ENCODE results near the gene SPTBN1.
"Not testable (repeated sequence)": the region's sequence is repeated elsewhere in the genome, so short reads cannot be mapped to it uniquely, and the experiment has no call there.

Gene SPTBN1

DNA sequence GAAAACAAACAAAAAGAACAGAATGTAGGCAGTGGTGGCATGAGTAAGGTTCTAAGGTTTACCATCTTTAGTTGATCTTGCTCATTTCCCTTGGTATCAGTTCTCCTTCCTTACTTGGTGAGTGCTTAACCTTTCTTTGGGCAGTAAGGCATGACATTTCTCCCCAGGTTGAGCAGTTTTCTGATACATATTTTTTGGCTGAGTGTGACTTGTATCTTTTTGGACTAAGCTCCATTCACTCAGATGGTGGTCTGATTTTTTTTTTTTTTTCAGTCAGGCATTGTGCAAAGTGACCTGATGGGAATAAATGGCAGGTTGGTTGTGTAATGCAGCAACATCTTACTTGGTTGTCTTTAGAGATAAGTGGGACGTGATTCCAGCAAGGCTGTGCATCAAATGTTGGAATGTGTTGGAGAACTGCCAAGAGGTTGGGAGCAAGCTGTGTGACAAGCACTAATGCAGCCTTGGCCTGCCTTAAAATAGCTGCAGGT, 15.1 kb downstream of the SPTBN1 start:
- DNase-seq (ENCODE audit: low read depth): no peak

DNA sequence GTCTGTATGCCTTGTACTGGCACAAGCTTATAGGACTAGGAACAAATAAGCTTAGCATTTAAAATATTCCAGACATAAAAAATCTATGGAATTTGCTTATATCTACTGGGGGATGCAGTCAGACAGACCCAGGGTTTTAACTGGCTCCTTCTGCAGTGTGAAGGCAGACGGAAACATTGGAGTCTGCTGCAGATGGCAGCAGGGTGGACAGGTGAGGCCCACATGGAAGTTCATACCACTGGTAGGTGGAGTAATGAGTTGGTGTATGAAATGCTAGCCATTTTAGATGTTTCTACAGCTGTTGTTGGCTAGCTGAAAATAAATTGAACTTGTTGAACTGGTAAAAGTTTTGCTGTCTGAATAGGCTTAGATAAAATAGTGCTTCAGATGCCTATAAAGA, 17.7 kb downstream of the SPTBN1 start:
- DNase-seq (ENCODE audit: low read depth): no peak

DNA sequence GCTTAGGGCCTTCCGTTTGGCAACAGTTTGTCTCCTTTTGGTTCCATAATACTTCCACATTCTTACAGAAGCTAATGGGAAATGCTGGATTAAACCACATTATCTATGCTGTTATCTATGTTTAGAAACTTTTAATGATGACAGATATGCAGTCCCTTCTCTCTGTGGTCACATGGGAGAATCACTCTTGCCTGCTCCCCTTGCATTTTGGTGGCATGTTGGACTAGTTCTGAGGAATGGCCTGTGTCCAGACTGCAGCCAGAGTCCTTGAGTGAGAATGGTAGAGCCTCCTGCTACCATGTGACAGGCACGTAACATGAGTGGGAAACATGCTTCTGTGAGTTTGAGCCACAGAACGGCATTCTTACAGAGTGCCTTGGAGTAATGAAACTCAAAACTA, 19.2 kb downstream of the SPTBN1 start:
- no peak for DNase-seq (ENCODE audit: low read depth)

DNA sequence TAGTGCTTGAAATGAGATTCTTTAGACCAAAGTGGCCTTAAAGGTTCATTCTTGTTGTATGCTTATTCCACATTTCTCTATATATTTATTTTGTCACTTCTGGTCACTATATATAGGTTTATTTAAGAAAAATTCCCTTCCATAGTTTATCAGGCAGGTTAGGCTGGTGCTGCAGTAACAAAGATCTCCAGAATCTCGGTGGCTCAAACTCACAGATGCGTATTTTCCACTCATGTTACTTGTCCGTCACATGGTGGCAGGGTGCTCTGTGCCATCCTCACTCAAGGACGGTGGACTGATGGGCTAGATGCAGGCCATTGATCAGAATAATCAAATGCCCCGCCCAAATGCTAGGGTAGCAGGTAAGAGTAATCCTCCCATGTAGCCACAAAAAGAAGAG, 19.8 kb downstream of the SPTBN1 start:
- DNase-seq (ENCODE audit: low read depth): no peak

DNA sequence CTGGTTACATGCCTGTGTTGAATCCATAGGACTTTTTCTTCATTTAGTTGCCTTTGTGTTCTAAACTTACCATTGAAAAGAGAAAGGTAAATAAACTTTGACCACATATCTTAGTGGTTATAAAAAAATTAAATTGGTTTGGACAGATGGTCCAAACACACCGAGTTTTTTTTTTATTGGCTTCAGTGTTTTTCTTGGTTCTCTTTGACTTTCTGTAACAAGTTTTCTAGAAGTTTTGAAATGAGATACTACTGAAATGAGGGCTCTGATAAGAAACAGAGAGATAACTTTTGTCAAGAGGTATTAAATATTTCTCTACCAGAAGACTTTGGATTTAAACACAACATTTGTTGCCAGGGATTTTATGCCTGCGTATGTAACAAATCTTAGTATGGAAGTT, 20.7 kb downstream of the SPTBN1 start:
- no peak for DNase-seq (ENCODE audit: low read depth)

DNA sequence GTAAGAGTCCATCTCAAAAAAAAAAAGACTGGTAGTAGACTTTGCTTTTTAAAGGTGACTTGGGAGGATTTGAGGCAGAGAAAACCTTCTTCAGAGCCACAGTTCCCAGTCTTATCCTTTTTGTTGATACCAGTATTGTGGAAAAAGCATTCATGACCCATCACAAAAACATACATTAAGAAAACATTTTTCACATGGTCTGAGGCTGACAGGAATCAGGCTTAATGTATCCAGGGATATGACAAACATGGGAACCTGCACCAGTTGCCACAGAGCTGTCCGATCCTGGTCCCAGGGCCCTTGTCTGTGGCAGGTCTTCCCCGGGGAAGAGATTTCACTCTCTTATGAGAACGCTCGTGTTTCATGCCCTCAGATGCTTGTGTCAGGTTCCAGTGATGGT, 21.8 kb downstream of the SPTBN1 start:
- DNase-seq (ENCODE audit: low read depth): no peak

DNA sequence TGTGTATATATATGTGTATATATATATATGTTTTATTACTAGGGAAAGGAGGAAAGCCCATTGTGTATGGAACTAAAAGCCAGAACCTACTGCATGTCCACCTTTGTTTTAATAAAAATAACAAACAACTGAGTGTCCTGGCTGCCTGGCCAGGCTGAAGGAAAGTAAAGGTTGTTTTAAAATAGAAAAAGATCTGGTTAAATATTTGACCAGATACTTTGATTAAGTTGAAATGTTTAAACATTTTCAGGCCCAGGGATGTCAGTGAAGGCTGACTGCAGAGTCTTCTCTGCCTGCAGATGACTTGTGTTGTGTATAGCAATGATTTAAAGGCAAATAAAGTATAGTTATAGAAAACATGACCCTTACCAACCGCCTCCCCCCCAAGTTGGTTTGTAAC, 22.8 kb downstream of the SPTBN1 start:
- DNase-seq (ENCODE audit: low read depth): no peak

DNA sequence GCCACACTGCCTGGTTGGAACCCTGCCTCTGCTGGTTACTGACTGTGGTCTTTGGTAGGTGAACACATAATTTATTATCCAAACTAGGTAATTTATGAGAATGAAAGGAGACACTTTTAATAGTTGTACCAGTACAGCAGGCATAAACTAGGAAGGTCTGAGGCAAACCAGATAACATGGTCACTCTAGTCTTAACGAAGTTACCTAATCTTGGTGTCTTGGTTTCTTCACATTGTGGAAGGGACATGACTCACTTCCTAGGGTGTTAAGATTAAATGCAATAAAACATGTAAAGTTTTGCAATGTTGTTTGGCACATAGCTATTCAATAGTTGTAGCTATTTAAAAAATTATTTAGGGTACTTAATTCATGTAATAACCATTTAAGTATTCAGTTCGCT, 23.3 kb downstream of the SPTBN1 start:
- no peak for DNase-seq (ENCODE audit: low read depth)

DNA sequence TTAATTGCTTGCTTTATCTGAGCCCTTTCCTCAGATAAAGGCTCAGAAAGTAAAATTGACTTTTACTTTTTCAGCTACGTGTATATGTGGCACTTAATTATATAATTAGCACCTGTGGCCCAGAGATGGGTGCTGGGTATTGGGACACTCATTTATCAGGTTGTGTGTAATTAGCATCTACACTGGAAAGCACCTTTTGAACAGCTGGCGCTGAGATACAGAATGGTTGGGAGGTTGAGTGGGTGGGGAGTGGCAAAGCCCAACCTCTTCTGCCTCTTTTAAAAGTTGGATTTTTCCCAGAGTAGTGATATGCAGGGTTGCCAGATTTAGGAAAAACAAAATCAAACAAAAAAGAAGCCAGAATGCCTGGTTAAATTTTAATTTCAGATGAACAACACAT, 23.9 kb downstream of the SPTBN1 start:
- DNase-seq (ENCODE audit: low read depth): no peak

DNA sequence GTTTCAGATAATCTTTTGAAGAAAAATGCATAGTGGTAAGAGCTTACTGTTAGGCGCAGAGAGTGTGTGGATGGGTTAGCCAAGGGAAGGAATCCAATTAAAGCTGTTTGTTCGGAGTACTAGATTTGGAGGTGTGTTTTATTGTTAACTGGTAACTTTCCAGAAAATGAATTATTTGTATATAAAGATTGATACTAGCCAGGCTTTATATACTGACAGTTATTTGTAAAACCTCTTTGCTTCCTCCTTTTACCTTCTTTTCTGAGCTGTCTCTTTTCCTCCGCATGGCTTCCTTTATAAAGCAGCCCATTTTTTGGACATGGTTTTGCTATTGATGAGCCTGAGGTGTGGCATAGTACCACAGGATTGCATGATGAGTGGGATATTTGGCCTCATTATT, 25.6 kb downstream of the SPTBN1 start:
- no peak for DNase-seq (ENCODE audit: low read depth)

DNA sequence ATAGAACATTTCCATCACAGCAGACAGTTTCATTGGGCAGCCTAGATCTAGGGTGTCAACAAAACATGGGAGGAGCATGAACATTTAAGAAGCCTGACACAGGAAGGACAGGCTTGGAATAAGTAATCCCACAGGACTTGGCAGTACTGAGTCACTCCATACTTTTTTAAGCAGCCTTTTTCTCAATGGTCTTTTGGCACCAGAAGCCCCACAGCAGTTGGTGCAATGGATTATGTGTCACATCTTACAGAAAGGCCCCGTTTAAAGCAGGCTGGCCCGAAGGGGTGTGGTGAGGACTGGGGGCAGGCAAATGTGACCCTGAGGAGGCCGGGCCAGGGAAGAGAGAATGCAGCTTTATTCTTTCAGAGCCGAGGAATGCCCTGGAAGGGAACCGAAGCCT, 26.6 kb downstream of the SPTBN1 start:
- DNase-seq (ENCODE audit: low read depth): no peak

DNA sequence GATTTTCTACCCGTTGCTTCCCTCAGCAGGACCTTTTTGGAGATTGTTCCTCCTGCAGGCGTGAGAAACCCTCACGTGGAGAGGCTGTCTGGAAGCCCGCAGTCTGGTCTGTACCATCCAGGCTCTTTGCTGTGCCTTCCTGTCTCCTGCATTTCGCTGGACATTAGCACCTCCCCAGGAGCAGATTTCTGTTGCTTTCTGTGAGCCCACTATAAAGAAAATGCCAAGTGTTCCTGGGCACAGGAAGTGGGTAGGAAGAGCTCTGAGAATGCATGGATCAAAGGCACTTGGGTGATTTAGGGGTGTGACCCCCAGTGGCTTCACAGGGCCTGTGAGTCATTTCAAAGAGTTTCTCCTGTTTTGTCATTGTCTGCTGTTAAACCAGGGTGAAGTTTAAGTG, 27.3 kb downstream of the SPTBN1 start:
- no peak for DNase-seq (ENCODE audit: low read depth)

DNA sequence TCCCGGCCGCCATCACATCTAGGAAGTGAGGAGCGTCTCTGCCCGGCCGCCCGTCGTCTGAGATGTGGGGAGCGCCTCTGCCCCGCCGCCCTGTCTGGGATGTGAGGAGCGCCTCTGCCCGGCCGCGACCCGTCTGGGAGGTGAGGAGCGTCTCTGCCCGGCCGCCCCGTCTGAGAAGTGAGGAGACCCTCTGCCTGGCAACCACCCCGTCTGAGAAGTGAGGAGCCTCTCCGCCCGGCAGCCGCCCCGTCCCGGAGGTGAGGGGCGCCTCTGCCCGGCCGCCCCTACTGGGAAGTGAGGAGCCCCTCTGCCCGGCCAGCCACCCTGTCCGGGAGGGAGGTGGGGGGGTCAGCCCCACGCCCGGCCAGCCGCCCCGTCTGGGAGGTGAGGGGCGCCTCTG, 29.6 kb downstream of the SPTBN1 start:
- not testable (repeated sequence) for DNase-seq (ENCODE audit: low read depth)

DNA sequence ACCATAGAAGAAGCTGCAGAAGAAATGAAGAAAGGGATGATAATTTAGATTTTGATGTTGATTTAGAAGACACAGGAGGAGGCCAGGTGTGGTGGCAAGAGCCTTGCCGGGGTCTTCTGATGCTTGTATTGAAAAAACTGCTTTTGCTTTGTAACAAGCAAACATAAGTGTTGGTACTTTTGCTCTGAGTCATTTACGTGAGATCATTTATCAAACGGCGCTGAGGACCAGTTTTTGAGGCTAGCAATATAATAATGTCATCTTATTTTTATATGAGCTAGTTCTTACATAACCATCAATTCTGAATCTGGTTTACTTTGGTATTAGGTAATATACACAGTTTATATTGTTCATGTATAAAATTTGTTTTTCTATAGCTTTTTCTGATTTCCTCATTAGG, 30.6 kb downstream of the SPTBN1 start:
- no peak for DNase-seq (ENCODE audit: low read depth)

DNA sequence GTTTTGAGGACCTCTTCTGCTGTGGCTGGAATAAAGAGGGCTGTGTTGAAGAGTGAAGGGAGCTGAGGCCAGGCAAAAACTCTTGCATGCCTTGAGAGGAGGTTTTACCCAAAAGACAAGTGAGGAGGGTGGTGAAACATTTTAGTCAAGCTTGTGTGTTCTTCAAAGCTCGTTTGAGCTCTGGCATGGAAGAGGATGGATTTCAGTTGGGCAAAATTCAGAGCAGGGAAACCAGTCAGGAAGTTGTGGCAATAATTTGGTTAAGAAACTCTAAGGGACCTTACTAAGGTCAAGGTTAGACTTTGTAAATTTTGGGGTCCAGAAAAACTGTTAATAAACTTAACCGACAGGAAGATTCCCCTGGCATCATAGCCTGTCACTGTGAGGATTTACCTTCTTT, 34.7 kb downstream of the SPTBN1 start:
- no peak for DNase-seq (ENCODE audit: low read depth)

DNA sequence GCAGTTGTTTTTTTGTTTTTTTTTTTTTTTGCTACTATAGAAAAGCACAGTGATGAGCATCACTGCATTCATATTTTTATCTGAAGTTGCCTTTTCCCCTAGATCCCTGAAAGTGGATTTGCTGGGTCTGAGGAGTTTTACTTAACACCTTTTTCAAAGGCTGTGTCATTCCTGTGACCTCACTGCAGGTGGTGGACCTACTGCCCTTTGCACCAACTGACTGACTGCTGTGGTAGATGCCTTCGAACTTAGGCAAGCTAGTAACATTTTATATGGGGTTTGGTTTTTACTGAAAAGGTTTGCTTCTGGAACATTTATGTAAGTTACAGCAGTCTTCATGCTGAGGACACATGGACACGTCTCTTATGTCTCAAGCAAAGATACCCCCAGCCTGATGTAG, 36.2 kb downstream of the SPTBN1 start:
- no peak for DNase-seq (ENCODE audit: low read depth)

DNA sequence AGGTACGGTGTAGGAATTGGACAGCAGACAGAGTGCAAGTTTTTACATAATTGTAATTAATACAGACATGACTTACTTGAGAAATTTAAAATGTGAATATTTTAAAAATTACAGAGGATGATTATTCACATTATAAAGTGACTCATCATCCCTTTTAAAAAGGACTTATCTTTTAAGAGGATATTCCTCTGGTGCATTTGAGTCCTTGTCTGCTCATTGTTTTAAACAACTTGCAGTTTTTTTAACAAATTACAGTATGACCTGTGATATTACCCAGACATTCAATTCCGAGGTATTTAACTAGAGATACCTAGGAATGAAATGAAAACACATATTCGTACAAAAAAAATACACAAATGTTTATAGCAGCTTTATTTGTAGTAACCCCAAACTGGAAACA, 38.0 kb downstream of the SPTBN1 start:
- DNase-seq (ENCODE audit: low read depth): no peak

DNA sequence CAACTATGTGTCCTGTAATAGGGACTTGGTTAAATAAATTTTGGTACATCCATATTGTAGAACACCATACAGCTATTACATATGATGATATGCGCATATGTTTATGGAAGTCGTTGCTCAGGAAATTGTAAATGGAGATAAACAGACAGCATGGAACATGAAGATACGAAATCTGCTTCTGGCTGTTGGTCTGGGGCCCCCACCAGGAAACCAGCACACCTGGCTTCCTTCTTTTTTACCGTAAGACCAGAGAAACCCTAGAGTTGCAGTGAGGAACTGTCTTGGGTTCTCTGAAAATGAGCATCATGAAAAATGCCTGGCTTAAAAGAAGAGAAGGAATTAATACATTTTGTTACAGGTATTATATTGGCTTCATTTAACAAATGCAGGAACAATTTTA, 40.8 kb downstream of the SPTBN1 start:
- DNase-seq (ENCODE audit: low read depth): no peak

DNA sequence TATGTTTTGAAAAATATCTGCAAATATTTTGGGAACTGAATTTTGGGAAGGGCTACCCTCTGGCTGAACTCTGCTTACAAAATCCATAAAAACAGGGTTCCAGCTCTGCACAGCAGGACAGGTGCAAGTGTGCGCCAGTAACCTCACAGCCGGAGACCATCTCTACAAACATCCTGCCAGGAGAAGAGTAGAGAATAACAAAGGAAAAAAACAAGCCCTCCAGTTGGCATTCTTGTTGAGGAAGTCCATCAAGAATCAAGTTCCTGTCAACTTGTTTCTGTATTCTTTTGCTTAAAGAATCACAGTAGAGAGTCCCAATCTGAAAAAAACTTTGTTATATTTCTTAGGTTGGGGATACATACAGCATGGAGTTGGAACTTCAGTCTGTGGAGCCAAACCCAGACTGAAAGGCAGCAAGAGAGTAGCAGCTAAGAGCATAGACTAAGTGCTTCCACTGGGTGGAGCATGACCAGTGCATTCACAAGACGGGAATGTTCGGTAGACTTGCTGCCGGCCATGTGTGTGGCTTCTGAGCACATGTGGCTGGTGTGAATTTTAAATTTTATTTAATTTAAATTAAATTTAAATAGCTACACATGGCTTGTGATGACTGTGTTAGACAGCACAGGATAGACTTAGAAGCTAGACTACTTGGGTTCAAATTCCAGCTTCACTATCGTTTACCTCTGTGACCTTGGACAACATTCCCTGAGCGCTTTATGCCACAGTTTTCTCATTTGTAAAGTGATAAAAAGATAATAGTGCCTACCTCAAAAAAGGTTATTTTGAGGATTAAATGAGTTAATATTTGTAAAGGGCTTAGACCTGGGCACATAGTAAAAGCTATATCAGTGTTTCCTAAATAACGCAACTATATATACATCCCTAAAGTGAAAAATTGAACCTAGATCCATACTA, 41.9 kb downstream of the SPTBN1 start:
- DNase-seq (ENCODE audit: low read depth): no peak

DNA sequence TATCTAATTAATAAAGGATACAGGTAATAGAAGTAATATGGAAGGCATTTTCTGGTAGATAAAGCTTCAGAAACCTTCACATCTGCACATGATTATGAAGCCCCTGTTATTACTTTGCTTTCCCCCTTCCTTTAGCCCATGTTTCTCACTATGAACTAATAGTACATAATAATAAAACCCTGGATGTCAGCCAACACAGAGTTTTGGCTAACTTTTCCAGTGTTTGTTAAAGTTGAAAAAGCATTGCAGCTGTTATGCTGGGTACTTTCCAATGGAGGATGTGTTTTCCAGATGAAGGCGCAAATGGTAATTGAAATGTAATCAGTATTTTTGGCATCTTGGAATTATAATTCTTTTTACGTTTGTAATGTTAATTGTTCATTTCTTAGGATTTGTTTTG, 43.5 kb downstream of the SPTBN1 start:
- DNase-seq (ENCODE audit: low read depth): no peak

DNA sequence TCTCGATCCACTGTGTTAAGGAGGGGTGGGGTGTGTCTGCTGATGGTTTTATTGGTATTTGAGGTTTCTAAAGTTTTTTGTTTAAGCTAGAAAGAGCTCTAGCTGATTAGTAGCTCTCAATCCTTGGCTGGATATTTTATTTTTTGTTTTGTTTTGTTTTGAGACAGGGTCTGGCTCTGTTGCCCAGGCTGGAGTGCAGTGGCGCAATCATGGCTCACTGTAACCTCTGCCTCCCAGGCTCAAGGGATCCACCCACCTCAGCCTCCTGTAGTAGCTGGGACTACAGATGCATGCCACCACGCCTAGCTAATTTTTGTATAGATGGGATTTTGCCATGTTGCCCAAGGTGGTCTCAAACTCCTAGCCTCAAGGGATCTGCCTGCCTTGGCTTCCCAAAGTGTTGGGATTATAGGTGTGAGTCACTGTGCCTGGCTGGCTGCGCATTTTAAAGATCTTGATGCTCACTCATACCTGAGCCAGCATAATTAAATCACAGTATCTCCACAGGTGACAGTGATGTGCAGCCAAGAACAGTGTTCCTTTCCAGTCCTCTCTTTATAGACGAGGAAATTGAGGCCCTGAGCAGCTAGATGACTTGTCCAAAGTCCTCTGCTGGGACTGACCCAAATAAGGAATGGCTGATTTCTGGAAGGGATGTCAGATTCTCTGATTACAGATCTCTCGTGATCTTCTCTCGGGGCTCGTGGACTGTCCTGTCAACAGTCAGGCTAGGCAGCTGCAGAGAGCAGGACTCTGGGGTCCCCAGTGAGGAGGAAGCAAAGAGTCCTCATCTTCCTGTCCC, 44.5 kb downstream of the SPTBN1 start:
- DNase-seq (ENCODE audit: low read depth): no peak

DNA sequence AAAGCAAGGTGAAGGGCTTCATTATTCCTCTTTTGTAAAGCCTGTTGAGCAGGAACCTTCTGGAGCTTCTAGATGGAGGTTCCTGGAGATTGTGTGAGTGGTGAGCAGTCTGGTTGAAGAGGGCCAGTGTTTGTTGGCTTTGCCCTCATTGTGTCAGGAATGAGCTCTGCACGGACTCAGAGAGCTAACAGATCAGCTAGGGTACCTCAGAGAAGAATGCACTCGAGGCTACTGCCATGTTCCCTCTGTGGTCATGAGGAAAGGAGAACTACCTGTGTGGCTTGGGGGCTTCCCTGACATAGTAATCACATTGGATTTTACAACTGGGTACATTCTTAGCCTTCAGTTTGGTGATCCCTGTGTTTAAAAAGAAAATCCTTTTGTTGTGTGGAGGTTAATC, 46.6 kb downstream of the SPTBN1 start:
- DNase-seq (ENCODE audit: low read depth): no peak

DNA sequence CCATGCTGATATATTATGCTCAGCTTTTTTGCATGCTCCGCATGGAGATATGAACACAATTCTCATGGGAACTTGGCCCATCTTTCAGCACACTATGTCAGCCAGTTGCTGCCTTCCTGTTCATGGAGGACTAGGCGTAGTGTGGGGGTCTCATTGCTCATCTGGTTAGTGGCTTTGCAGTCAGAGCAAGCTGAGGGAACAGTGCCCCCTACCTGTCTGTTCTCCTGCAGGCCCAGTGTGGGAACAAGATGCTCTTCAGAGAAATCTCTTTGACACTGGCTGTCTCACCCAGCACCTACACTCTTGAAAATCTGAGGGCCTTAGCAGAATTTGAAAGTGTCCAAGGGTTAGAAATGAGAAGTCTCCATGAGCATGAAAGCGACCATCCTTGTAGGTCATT, 47.1 kb downstream of the SPTBN1 start:
- no peak for DNase-seq (ENCODE audit: low read depth)
